Erythroblast (primary cell): ENCODE data around the gene DRD4.

ENCODE experiments used
- GATA1 ChIP-seq: IDR thresholded peaks from 2 replicates; pipeline ENCODE4 v1.6.1; 2011; ENCODE audit warnings: low read depth, mild to moderate bottlenecking, control low read depth, low read length, moderate library complexity
- POLR2A ChIP-seq: IDR thresholded peaks from 2 replicates; pipeline ENCODE4 v1.6.1; 2011; ENCODE audit warnings: mild to moderate bottlenecking, low read length

GRCh38 chr11:608791-609251, 28.2 kb upstream of the DRD4 start:
- TF ChIP-seq POLR2A = no peak
- TF ChIP-seq GATA1 = no peak
